ENCODE results near the gene TMEM37.

Gene TMEM37

GRCh38 chr2:119468154-119468955, 36.7 kb downstream of the TMEM37 start:
- H2BK5ac ChIP-seq (ENCODE audit: low read depth, low read length, poor library complexity): no peak overlapping the region
- no peaks in the 10 kb centered on the region for H3K4me1 ChIP-seq (ENCODE audit: control insufficient read depth in 1 of 2, insufficient read depth in 2 of 2, low read length in 2 of 2)
- no peak overlapping the region for H3K23ac ChIP-seq (ENCODE audit: low read length)
- H3K79me1 ChIP-seq (ENCODE audit: low read length): no peaks in the 10 kb centered on the region
- H2AFZ ChIP-seq (ENCODE audit: insufficient read depth, low read length, poor library complexity): no peak overlapping the region
- H3K9ac ChIP-seq (ENCODE audit: low read length): no peak overlapping the region
- no peak overlapping the region for H2BK120ac ChIP-seq (ENCODE audit: insufficient read depth, low read length, poor library complexity)
- H3K79me2 ChIP-seq (ENCODE audit: control insufficient read depth, insufficient read depth, low read length, poor library complexity): no peaks in the 10 kb centered on the region
- H3K36me3 ChIP-seq (ENCODE audit: control insufficient read depth in 1 of 2, insufficient read depth in 2 of 2, low read length in 2 of 2): no peaks in the 10 kb centered on the region
- DNase-seq: peak; percentile 19 to 20
- H4K8ac ChIP-seq (ENCODE audit: low read depth, low read length): no peak overlapping the region
- no peaks in the 10 kb centered on the region for H3K9me3 ChIP-seq (ENCODE audit: insufficient read depth, low read depth, low read length)
- H3K4ac ChIP-seq (ENCODE audit: low read depth, low read length): no peak overlapping the region
- H2BK12ac ChIP-seq (ENCODE audit: low read length): no peak overlapping the region
- H3K27ac ChIP-seq (ENCODE audit: low read depth, low read length): no peak overlapping the region
- H3K27me3 ChIP-seq (ENCODE audit: insufficient read depth, low read length): no peaks in the 10 kb centered on the region
- no peak overlapping the region for H3K4me2 ChIP-seq (ENCODE audit: low read length)
- no peak overlapping the region for H3K4me3 ChIP-seq (ENCODE audit: low read depth, low read length)
- H3K14ac ChIP-seq (ENCODE audit: low read length): no peak overlapping the region
- H3K18ac ChIP-seq (ENCODE audit: low read length): no peak overlapping the region
- H2AK5ac ChIP-seq (ENCODE audit: low read length): no peak overlapping the region
- no peak overlapping the region for H4K91ac ChIP-seq (ENCODE audit: low read depth, low read length)
- WGBS (ENCODE audit: extremely low coverage, insufficient coverage, insufficient read length): no CpG with 5 or more reads among the region's 3 CpGs
- no peak overlapping the region for H4K12ac ChIP-seq (ENCODE audit: low read depth, low read length)

GRCh38 chr2:119469131-119469530, 37.5 kb downstream of the TMEM37 start:
- Histone ChIP-seq H3K4me2 (ENCODE audit: low read length) (no peak overlapping the region), H3K4me3 (ENCODE audit: low read depth, low read length) (no peak overlapping the region), H3K14ac (ENCODE audit: low read length) (no peak overlapping the region), H3K27me3 (ENCODE audit: insufficient read depth, low read length) (no peaks in the 10 kb centered on the region), H3K27ac (ENCODE audit: low read depth, low read length) (no peak overlapping the region), H3K4me1 (ENCODE audit: control insufficient read depth in 1 of 2, insufficient read depth in 2 of 2, low read length in 2 of 2) (no peaks in the 10 kb centered on the region), H3K9me3 (ENCODE audit: insufficient read depth, low read depth, low read length) (no peaks in the 10 kb centered on the region), H4K12ac (ENCODE audit: low read depth, low read length) (no peak overlapping the region), H2BK120ac (ENCODE audit: insufficient read depth, low read length, poor library complexity) (no peak overlapping the region), H4K8ac (ENCODE audit: low read depth, low read length) (no peak overlapping the region), H2BK5ac (ENCODE audit: low read depth, low read length, poor library complexity) (no peak overlapping the region), H3K36me3 (ENCODE audit: control insufficient read depth in 1 of 2, insufficient read depth in 2 of 2, low read length in 2 of 2) (no peaks in the 10 kb centered on the region), H3K79me2 (ENCODE audit: control insufficient read depth, insufficient read depth, low read length, poor library complexity) (no peaks in the 10 kb centered on the region), H2BK12ac (ENCODE audit: low read length) (no peak overlapping the region), H2AK5ac (ENCODE audit: low read length) (no peak overlapping the region), H3K9ac (ENCODE audit: low read length) (no peak overlapping the region), H3K18ac (ENCODE audit: low read length) (no peak overlapping the region), H3K79me1 (ENCODE audit: low read length) (no peaks in the 10 kb centered on the region), H3K23ac (ENCODE audit: low read length) (no peak overlapping the region), H3K4ac (ENCODE audit: low read depth, low read length) (no peak overlapping the region), H4K91ac (ENCODE audit: low read depth, low read length) (no peak overlapping the region), H2AFZ (ENCODE audit: insufficient read depth, low read length, poor library complexity) (no peak overlapping the region)
- no peak for DNase-seq
- no CpG with 5 or more reads among the region's 6 CpGs for WGBS (ENCODE audit: extremely low coverage, insufficient coverage, insufficient read length)

GRCh38 chr2:119469661-119470297, 38.1 kb downstream of the TMEM37 start:
- Histone ChIP-seq H3K36me3 (ENCODE audit: control insufficient read depth in 1 of 2, insufficient read depth in 2 of 2, low read length in 2 of 2) (no peaks in the 10 kb centered on the region), H3K79me2 (ENCODE audit: control insufficient read depth, insufficient read depth, low read length, poor library complexity) (no peaks in the 10 kb centered on the region), H3K18ac (ENCODE audit: low read length) (no peak overlapping the region), H2AFZ (ENCODE audit: insufficient read depth, low read length, poor library complexity) (no peak overlapping the region), H4K12ac (ENCODE audit: low read depth, low read length) (no peak overlapping the region), H3K79me1 (ENCODE audit: low read length) (no peaks in the 10 kb centered on the region), H3K4me3 (ENCODE audit: low read depth, low read length) (no peak overlapping the region), H2BK12ac (ENCODE audit: low read length) (no peak overlapping the region), H4K91ac (ENCODE audit: low read depth, low read length) (no peak overlapping the region), H3K23ac (ENCODE audit: low read length) (no peak overlapping the region), H3K9ac (ENCODE audit: low read length) (no peak overlapping the region), H2BK5ac (ENCODE audit: low read depth, low read length, poor library complexity) (no peak overlapping the region), H3K4me2 (ENCODE audit: low read length) (no peak overlapping the region), H3K9me3 (ENCODE audit: insufficient read depth, low read depth, low read length) (no peaks in the 10 kb centered on the region), H2BK120ac (ENCODE audit: insufficient read depth, low read length, poor library complexity) (no peak overlapping the region), H4K8ac (ENCODE audit: low read depth, low read length) (no peak overlapping the region), H3K27ac (ENCODE audit: low read depth, low read length) (no peak overlapping the region), H3K14ac (ENCODE audit: low read length) (no peak overlapping the region), H2AK5ac (ENCODE audit: low read length) (no peak overlapping the region), H3K4ac (ENCODE audit: low read depth, low read length) (no peak overlapping the region), H3K27me3 (ENCODE audit: insufficient read depth, low read length) (no peaks in the 10 kb centered on the region), H3K4me1 (ENCODE audit: control insufficient read depth in 1 of 2, insufficient read depth in 2 of 2, low read length in 2 of 2) (no peaks in the 10 kb centered on the region)
- WGBS (ENCODE audit: extremely low coverage, insufficient coverage, insufficient read length): no CpG with 5 or more reads among the region's 2 CpGs
- DNase-seq: no peak

GRCh38 chr2:119472749-119473148, 41.1 kb downstream of the TMEM37 start:
- Histone ChIP-seq H3K27me3 (ENCODE audit: insufficient read depth, low read length) (no peaks in the 10 kb centered on the region), H3K4ac (ENCODE audit: low read depth, low read length) (no peak overlapping the region), H4K8ac (ENCODE audit: low read depth, low read length) (no peak overlapping the region), H3K27ac (ENCODE audit: low read depth, low read length) (no peak overlapping the region), H2BK5ac (ENCODE audit: low read depth, low read length, poor library complexity) (no peak overlapping the region), H3K4me3 (ENCODE audit: low read depth, low read length) (no peak overlapping the region), H2AK5ac (ENCODE audit: low read length) (no peak overlapping the region), H3K23ac (ENCODE audit: low read length) (no peak overlapping the region), H3K4me1 (ENCODE audit: control insufficient read depth in 1 of 2, insufficient read depth in 2 of 2, low read length in 2 of 2) (no peaks in the 10 kb centered on the region), H3K14ac (ENCODE audit: low read length) (no peak overlapping the region), H3K79me1 (ENCODE audit: low read length) (no peaks in the 10 kb centered on the region), H2BK120ac (ENCODE audit: insufficient read depth, low read length, poor library complexity) (no peak overlapping the region), H3K36me3 (ENCODE audit: control insufficient read depth in 1 of 2, insufficient read depth in 2 of 2, low read length in 2 of 2) (no peaks in the 10 kb centered on the region), H4K12ac (ENCODE audit: low read depth, low read length) (no peak overlapping the region), H2BK12ac (ENCODE audit: low read length) (no peak overlapping the region), H3K9me3 (ENCODE audit: insufficient read depth, low read depth, low read length) (no peaks in the 10 kb centered on the region), H3K79me2 (ENCODE audit: control insufficient read depth, insufficient read depth, low read length, poor library complexity) (no peaks in the 10 kb centered on the region), H3K18ac (ENCODE audit: low read length) (no peak overlapping the region), H3K4me2 (ENCODE audit: low read length) (no peak overlapping the region), H3K9ac (ENCODE audit: low read length) (no peak overlapping the region), H4K91ac (ENCODE audit: low read depth, low read length) (no peak overlapping the region), H2AFZ (ENCODE audit: insufficient read depth, low read length, poor library complexity) (no peak overlapping the region)
- no CpG with 5 or more reads among the region's 8 CpGs for WGBS (ENCODE audit: extremely low coverage, insufficient coverage, insufficient read length)
- no peak for DNase-seq

Data from trophoblast cell (in vitro differentiated cells and primary cell).